Muscle of back (tissue), 11 donors: ENCODE results near the gene METTL21C. TPM values are rescaled to one million over a fixed set of nuclear protein-coding genes. Genes with fewer than 3 reads are reported as not detected.

Source experiments
- DNase-seq, 3 donors: peaks; one replicate each; pipeline versions ENCODE4 v3.0.0 to v3.0.0-alpha.2; 2013
- polyA plus RNA-seq, 10 donors: library from polyadenylated mRNA; unstranded; fragments of 120-200 nt; gene quantifications; one replicate each; pipeline ENCODE4 v1.2.1, GENCODE V29; 2013; ENCODE audit not compliant: insufficient read length in 10 of 10

METTL21C gene
- polyA plus RNA-seq, 10 donors: 15.9 to 52.0 (median 29.2) TPM

GRCh38 chr13:102670130-102670529 lies 24.7 kb downstream of the METTL21C start:
- no peak for DNase-seq

DNA sequence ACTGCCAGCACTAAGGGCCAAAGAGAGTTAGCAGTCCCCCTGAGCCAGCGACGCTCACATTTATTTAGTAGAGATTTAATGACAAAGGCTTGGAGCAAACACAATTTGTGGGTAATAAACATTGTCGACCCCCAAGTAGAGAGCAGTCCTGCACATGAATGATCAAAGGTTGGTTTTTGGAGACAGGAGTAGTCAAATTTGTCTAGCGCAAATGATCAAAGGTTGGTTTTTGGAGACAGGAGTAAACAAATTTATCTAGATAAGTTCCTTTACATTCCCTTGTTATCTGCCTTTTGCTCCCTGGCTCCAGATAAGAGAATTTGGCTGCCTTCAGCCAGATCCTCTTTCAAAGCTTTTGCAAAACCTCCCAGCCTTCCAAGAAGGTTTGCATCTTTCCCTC lies 26.9 kb downstream of the METTL21C start:
- DNase-seq: no peak

GRCh38 chr13:102667023-102667422 lies 27.8 kb downstream of the METTL21C start:
- no peak for DNase-seq

DNA sequence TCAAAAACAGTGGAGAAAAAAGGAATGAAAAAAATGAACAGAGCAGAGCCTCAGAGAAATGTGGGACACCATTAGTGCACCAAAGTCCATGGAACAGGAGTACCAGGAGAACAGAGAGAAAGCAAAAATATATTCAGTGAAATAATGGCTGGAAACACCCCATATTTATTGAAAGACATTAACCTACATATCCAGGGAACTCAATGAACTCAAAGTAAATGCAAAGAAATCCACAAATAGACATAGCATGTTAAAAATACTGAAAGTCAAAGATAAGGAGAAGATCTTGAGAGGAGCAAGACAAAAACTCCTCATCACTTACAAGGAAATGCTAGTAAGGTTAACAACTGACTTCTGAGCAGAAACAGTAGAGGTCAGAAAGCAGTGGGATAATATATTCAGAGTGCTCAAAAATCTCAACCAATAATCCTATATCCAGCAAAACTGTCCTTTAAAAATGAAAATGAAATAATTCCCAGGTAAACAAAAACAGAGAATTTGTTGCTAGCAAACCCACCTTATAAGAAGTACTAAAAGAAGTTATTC lies 35.6 kb downstream of the METTL21C start:
- DNase-seq: no peak

GRCh38 chr13:102658660-102659059 lies 36.2 kb downstream of the METTL21C start:
- DNase-seq: no peak

- DNase-seq: no peak
Observed at GRCh38 chr13:102657630-102658029, 37.2 kb downstream of the METTL21C start.

- no peak for DNase-seq
Observed at GRCh38 chr13:102654756-102655155, 40.1 kb downstream of the METTL21C start.

DNA sequence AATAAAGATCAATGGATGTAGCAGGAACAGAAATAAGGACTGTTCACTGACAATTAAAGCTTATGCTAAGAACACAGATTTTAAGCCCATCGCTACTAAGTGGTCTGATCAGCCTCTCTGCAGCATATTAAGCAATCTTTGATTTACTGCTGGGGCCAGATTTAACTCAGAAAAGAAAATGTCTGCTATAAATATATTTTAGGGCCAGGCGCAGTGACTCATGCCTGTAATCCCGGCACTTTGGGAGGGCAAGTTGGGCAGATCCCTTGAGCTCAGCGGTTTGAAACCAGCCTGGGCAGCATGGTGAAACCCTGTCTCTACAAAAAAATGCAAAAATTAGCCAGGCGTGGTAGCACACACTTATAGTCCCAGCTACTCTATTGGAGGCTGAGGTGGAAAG lies 43.0 kb downstream of the METTL21C start:
- DNase-seq: no peak

DNA sequence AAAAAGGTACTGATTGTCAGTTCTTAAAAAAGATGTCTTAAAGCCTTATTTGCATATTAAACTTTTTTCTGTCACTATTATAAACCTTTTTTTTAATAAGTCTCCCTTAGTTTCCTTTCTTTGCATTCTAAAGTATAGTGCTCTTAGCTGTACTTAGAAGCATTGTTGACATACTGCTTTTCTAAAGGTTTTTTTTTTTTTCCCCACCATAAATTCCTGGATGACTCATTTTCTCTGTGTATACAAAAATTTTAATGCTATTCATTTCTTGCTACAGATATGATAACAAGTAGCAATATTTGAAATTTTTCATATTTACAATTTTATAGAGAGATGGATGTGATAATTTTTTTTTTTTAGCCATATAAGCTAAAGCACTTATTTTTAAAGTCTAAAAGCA lies 43.5 kb downstream of the METTL21C start:
- no peak for DNase-seq

DNA sequence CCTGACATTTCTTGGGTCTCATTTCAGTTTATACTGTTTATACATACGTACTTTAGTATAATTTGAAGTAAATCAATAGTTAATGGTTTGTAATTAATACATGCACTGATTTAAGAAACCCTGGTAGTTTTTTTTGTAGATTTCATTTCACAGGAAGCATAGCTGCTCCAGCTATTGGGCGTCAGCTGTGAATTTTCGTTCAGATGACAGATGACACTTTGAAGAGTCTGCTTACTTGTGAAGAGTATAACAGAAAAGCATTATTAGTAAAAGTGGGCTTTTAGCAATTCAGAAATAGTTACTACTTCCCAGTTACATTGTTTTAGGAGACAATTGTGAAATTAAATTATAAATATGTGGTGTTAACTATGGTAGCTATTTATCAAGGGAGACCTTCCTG lies 44.4 kb downstream of the METTL21C start:
- DNase-seq: no peak

GRCh38 chr13:102648046-102648445 lies 46.8 kb downstream of the METTL21C start:
- no peak for DNase-seq

- no peak for DNase-seq
Observed at GRCh38 chr13:102645701-102646100, 49.1 kb downstream of the METTL21C start.

DNA sequence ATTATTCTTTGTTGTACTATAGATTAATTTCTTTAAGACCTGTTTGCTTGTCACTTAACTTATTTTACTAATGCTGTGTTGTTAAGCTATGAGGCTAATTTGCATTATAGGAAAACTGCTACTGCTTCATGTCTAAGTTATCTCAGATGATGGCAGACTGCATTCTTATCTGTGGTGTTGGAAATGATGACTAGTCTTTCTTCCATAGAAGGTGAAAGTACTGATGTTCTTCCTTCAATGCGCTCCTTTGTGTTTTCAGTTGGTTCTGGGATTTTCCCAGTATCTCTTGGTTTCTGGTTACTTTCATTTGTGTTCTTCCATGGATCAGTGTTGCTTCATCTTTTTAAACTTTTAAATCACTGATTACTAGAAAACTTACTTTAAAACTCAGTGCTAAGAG lies 51.2 kb downstream of the METTL21C start:
- DNase-seq: no peak

DNA sequence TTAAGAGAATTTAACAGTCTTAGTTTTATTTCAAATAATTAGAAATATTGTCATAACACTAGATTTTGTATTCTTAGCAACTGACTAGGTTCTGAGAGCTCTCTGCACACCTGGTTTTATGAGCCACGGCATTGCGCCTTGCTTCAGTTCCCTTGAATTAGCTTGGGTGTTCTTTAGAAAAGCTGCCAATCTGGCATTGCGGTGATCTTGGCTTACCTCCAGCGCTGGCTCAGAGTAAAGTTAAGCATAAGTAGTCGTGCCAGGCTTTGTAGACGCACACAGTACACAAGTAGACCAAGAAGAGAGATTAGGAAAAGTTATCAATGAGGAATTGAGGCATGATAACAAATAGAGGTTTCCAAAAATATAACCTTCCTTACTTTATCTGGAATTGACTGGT lies 52.4 kb downstream of the METTL21C start:
- DNase-seq: peak in 1 of 3 donors; percentile 2

DNA sequence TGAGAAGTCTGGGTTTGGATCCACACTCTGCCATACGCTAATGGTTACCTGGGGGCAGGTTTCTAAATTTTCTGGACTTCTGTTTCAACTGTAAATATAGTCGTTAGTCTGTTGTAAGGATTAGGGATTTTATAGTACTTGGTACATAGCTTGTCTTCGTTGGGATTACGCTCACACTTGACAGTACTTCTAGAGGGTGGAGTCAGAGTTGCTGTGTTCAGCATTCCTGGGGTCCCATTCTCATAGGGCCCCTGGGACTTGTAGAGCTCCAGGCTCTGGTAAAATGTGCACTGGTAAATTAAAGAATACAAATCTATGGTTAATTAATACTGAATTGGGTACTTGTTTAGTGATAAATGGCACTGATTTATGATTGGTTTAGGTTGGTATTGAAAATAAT lies 52.8 kb downstream of the METTL21C start:
- no peak for DNase-seq

- DNase-seq: no peak
Observed at GRCh38 chr13:102638741-102639140, 56.1 kb downstream of the METTL21C start.

Other genes starting within 250 kb of the METTL21C start
- 10 to 100 TPM; 40.6 to 69.2 (median 54.9) TPM for gene TPP2, start 98.1 kb downstream of the METTL21C start, polyA plus RNA-seq
- gene TEX30, start 78.7 kb upstream of the METTL21C start, polyA plus RNA-seq: 10 to 100 TPM; 12.9 to 25.7 (median 14.3) TPM
- gene POGLUT2, start 103.9 kb upstream of the METTL21C start, polyA plus RNA-seq: 10 to 100 TPM; 27.0 to 39.6 (median 31.1) TPM
- gene BIVM, start 104.1 kb upstream of the METTL21C start, polyA plus RNA-seq: 10 to 100 TPM; 19.3 to 43.8 (median 26.7) TPM
- 10 to 100 TPM; 33.3 to 49.0 (median 42.2) TPM for gene ERCC5, start 151.0 kb upstream of the METTL21C start, polyA plus RNA-seq